Measurements from ENCODE around the gene ZSCAN1.
"Not testable (repeated sequence)": the region's sequence is repeated elsewhere in the genome, so short reads cannot be mapped to it uniquely, and the experiment has no call there.

ZSCAN1 gene

DNA sequence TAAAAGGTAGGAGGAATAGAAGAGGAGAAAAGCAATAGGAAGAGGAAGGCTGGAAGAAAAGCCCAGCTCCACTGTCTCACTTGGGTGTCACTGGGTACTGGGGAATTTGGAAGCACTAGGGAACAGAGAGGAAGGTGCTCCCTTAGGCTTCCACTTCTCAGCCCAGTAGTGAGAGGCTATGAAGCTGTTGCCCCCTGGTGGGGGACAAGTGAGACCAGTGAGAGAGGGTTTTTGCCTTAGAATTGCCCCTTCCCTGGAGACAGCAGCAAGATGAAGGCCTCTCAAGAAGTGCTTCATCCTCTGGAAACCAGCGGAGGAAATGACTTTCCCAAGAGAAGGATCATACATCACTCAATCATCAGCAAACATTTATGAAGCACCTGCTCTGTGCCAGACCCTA, 26.5 kb upstream of the ZSCAN1 start:
- DNase-seq (ENCODE audit: low spot score) = no peak
- Histone ChIP-seq H3K27ac (no peak overlapping the region), H3K4me3 (no peak overlapping the region)
- TF ChIP-seq, protein P1, sequence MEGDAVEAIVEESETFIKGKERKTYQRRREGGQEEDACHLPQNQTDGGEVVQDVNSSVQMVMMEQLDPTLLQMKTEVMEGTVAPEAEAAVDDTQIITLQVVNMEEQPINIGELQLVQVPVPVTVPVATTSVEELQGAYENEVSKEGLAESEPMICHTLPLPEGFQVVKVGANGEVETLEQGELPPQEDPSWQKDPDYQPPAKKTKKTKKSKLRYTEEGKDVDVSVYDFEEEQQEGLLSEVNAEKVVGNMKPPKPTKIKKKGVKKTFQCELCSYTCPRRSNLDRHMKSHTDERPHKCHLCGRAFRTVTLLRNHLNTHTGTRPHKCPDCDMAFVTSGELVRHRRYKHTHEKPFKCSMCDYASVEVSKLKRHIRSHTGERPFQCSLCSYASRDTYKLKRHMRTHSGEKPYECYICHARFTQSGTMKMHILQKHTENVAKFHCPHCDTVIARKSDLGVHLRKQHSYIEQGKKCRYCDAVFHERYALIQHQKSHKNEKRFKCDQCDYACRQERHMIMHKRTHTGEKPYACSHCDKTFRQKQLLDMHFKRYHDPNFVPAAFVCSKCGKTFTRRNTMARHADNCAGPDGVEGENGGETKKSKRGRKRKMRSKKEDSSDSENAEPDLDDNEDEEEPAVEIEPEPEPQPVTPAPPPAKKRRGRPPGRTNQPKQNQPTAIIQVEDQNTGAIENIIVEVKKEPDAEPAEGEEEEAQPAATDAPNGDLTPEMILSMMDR (IDR thresholded peaks at IDR 0.05) = no peak

- H3K4me3 ChIP-seq = peak overlapping the region; percentile 73
- DNase-seq (ENCODE audit: low spot score); H3K27ac ChIP-seq: not testable (repeated sequence)
These were observed 24.9 kb upstream of the ZSCAN1 start for GRCh38 chr19:58008877-58009276.

DNA sequence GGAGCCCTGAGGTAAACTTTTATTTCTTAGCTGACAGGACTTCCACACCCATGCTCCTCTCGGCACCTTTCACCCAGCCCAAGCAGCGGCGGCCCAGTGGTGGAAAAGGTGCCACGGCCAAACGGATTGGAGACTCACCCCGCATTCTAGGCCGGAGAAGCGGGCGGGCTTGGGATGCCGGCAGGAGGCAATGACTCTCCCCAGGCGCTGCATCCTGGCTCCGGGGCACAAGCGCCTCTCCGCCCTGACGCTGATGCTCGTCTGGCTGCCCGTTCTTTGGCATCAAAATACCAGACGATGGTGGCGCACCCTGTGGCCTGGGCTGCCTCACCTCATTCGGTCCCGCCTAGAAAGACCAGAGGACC, 24.5 kb upstream of the ZSCAN1 start:
- Histone ChIP-seq H3K27ac (peak overlapping the region in 1 of 2 donors; percentile 49), H3K4me3 (peak overlapping the region; percentile 73)
- DNase-seq (ENCODE audit: low spot score) = no peak
- TF ChIP-seq, protein P1 (IDR thresholded peaks at IDR 0.05) = no peak

GRCh38 chr19:58009666-58010301, 24.0 kb upstream of the ZSCAN1 start:
- DNase-seq (ENCODE audit: low spot score) = peak; percentile 80
- peak overlapping the region; percentile 73 for H3K4me3 ChIP-seq

DNA sequence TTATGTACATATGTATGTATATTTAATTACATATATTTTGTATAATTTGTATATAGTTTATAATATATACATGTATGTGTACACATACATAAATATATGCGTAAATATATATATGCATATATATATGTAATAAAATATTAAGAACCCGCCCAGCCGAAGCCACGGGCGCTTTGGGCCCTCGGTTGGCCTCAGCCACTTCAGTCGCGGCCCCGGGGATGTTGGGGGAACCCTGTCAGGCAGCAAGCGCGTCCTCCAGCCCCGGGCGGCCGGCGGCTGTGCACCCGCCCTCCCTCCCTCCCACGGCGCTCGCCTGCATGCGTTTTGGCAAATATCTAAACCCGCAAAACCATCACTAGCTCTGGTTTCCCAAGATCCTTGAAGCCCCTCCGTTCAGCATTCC, 23.3 kb upstream of the ZSCAN1 start:
- Histone ChIP-seq H3K4me3 (no peak overlapping the region), H3K27ac (no peak overlapping the region)
- TF ChIP-seq, protein P1 (IDR thresholded peaks at IDR 0.05) = no peak
- DNase-seq (ENCODE audit: low spot score) = no peak

More at GRCh38 chr19:58009666-58010301, 24.0 kb upstream of the ZSCAN1 start:
- TF ChIP-seq, protein P1 (IDR thresholded peaks at IDR 0.05) = no peak
- H3K27ac ChIP-seq = peak overlapping the region in 1 of 2 donors; percentile 78

- TF ChIP-seq, protein P1 (IDR thresholded peaks at IDR 0.05) = no peak
- no peak for DNase-seq (ENCODE audit: low spot score)
- Histone ChIP-seq H3K4me3 (no peak overlapping the region), H3K27ac (no peak overlapping the region)
These were observed 19.7 kb upstream of the ZSCAN1 start for GRCh38 chr19:58014141-58014540.

- Histone ChIP-seq H3K27ac (no peak overlapping the region), H3K4me3 (no peak overlapping the region)
- DNase-seq (ENCODE audit: low spot score) = no peak
- TF ChIP-seq, protein P1 (IDR thresholded peaks at IDR 0.05) = no peak
These were observed 13.7 kb upstream of the ZSCAN1 start for GRCh38 chr19:58020129-58020528.

Measured in coronary artery (tissue), 2 donors.